CD4-positive, alpha-beta T cell treated with Interleukin-15 for 1 hour (primary cell): ENCODE data around the gene SORCS2.

Experiments
- DNase-seq: peaks from one replicate; pipeline ENCODE4 v3.0.0-alpha.2; 2020

Gene SORCS2

DNA sequence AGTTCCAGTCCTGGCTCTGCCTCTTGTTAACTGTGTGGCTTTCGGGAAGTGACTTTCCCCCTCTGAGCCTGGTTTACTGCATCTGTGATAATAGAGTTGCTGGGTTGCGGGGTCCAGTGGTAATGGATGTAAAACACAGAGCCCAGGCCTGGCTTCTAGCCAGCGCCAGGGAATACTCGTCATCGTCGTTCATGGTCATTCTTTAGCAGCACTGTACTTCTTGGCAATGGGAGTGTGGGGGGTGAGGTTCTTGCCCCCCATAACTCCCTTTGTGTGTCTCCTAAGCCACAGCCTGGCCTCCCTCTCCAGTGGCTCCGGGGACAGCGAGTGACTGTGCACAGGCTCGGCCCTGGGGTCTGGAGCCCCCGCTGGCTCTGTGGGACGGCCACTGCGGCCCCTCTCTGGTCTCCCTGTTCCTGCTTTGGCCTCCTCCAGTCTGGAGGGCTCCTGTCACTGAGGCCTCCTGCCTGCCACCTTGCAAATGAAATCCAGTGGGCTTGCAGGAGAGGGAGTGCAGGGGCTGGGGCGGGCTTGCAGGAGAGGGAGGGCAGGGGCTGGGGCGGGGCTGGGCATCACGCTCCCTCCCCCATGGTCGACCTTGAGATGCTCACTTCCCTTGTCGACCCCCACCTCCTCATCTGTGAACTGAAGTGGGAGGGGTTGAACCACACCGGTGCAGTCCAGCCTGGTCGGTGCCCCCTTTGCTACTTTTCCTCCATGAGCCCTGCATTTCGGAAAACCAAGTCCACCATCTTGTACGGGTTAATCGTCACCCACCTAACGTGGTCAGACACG lies 229.2 kb downstream of the SORCS2 start:
- no peak for DNase-seq

DNA sequence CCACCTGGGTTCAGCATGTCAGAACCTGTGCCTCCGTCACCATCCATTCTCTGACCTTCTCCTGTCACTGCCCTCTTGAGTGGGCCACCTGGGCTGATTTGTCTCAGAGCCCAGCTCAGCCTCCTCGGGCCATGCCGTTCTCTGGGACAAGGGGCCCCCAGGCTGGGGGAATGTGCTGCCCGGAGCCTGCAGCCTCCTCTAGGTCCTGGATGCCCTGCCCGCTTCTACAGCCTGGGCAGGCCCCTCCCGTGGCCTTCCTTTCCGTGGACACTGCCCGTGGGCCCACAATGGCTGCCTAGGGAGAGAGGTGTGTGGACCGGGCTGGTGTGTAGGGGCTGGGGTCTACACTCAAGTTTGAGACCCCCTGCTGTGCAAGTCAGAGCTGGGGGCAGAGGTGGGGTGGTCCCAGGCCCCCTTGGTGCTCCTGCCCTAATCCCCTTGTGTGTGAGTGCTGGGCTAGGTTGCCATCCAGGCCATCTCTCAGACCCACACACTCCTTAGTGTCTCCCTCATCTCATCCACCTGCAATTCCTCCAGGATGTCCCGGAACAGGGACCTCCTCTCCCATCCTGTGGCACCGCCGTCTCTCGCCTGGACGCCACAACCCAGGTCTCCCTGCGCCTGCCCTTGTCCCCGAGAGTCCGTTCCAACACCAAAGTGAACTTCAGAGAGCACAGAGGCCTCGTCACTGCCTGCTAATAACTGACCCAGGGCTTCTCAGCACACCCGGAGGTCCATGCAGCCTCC lies 230.0 kb downstream of the SORCS2 start:
- DNase-seq: no peak

DNA sequence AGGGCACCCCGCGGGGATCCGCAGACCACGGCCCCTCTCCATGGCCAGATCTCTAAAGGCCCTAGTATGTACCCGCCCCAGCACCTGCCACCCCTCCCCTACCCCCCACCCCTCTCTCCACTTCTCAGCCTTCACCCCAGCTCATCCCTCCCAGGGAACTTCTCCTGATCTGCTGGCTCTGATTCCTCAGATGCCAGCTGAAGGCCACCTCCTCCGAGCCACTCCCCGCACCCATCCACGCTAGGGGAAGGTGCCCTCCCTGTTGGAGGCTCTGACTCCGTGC lies 230.5 kb downstream of the SORCS2 start:
- no peak for DNase-seq

DNA sequence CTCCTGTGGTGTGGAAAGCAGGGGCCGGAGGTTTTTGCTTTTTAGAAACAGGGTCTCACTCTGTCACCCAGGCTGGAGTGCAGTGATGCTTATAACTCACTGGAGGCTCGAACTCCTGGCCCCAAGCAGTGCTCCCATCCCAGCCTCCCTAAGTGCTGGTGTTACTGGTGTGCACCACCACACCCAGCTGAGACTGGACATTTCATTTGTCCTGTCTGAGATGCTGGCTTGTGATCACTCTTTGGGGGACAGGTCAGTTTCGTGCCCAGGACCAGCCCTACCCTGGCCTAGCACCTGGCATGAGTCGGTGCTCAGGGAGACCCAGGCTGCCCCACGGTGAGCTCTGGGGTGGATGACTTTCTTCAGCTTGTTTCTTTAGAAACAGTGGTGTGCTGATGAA lies 231.1 kb downstream of the SORCS2 start:
- DNase-seq: no peak

DNA sequence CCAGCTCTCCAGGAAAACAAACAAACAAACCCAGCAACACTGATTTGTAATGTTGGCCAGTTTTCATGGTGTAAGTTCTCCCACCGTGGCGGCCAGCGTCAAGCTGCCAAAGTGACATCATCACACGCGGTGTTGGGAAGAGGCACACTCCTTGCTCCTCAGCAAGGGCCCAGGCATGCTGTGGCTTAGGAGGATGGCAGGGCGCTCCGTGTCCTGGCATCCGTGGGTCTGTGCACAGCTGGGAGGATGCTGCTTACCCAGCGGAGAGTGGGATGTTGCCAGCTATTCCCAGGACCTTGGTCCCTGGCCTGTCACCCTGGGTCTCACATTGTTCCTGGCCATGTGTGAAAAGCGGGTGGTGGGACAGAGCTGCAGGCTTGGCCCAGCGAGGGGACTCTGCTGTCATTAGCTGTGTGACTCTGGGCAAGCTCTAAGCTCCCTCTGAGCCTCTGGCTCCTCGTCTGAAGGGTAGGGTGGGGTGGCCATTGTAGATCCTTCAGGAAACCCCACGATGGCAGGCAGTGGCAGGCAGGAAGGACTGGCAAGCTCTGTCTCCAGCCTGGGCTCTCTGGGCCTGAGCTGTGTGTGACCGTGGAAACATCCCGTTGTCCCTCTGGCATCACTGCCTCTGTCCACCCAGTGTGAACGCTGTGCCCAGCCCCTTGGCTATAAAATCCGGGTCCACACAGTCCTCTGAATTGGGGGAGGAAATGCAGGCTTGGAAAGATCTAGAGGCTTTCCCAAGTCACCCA lies 231.6 kb downstream of the SORCS2 start:
- DNase-seq: no peak

DNA sequence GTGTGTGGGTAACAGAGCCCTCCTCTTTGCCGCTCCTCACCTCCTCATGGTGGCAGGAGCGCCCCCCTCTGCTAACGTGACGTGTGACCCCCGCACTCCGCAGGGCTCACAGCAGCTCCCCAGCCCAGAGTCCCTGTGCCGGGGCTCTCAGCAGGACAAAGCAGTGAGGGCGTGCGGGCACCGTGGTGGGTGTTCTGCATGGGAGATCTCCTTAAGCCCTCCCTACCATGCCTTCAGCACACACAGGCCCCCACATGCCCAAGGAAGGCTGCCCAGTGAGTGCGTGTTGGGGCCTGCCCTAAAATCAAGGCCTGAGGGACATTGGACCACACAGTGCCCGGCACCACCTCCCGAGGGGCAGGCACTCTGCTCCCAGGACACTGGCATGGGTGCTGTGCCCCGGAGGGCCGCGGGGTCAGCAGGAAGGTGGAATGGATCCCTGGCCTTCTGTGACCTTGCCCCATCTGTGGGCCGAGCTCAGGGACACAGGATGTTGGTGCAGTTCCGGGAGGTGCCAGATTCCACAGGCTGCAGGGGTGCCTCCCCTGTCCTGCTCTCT lies 232.3 kb downstream of the SORCS2 start:
- DNase-seq: no peak

DNA sequence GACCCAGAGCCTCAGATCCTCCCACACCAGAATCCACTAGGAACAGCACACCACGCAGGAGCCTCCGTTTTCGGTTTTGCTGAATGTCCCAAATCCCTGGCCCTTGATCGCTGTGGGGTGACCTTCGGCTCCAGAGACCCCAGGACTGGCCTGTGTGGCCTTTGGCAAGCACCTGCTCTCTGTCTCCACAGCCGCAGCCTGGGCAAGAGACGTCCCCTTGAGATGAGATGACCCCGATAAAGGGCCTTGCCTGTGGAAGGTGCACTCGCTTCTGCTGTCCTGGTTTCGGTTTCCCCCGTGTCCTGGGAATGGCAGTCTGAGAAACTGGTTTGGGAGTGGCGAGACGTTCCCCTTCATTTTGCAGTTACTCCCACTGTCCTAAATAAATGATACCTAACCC lies 232.8 kb downstream of the SORCS2 start:
- no peak for DNase-seq

DNA sequence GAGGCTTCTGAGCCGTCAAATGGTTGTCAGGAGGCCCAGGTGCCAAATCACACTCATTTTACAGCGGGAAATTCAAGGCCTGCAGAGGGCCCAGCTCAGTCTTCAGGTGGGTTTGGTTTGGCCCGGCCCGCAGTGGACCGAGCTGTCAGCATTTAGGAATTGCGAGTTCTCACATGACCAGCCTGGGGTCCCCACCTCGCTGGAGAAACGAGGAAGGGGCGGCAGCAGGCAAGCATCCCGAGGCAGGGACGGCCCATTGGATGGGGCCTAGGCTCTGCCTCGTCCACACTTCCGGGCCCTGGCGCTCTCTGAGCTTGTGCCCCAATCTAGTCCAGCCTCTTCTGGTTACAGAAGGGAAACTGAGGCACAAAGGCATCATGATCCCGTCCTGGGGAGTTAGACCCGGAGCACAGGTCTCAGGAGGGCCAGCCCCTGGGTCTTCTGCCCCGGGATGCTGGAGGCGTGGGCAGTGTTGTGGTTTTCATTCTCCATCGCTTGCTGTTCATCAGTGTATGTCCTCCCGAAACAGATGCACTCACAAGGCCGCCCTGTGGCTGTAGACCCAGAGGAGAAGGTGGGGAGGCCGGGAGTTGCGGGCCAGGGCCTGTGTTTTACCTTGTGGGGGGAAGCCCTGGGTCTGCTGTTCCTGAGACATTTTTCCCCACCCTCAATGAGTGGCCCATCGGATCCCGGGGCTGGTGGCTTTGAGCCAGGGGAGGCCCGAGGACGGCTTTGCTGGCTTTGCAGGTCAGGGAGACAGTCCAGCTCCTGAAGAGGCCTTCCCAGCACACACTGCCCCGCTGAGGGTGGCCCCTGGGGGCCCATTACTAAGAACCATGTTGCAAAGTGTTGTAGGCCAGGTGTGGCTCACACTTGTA lies 233.5 kb downstream of the SORCS2 start:
- DNase-seq: no peak

DNA sequence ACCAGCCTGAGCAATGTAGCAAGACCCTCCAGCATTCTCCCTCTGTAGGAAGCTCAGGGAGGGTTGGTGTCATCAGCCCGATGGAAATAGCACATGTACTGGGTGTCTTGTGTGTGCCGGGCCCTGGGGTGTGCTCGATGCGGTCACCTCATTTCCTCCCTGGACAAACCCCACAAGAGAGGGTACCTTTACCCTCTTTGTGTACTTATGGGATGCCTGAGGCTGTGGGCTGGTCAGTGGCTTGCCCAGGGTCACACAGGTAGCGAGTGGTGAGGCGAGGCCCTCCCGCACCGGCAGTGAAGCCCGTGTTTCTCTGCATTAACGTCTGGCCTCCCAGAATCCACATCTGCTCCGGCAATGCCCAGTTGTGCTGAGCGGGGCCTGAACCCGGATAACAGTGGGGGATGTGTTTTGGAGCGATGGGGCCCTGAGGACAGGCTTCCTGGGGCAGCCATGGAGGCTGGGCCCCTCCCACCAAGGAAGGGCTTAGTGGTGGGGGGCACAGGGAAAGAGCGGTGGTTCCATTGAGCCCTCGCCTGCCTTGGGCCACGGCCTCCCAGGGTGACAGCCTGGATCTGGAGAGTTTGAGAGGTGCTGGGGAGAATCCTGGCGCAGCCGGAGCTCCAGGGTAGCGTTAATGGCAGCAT lies 234.3 kb downstream of the SORCS2 start:
- DNase-seq: no peak

DNA sequence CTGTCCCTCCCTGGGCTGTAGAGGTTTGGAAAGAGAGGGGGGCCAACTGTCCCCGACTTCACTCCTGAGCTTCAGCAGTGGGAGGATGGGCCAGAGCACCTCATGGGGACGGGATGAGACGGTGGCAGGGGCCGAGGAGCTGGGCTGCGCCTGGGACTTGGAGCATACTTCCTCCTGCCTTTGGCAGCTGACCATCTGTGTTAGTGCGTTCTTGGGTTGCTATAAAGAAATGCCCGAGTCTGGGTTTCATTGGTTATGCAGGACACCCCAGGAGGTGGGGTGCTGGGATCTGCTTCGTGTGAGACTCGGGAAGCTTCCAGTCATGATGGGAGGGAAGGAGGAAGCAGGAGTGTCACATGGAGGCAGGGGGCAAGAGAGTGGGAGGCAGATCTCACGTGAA lies 235.0 kb downstream of the SORCS2 start:
- no peak for DNase-seq

DNA sequence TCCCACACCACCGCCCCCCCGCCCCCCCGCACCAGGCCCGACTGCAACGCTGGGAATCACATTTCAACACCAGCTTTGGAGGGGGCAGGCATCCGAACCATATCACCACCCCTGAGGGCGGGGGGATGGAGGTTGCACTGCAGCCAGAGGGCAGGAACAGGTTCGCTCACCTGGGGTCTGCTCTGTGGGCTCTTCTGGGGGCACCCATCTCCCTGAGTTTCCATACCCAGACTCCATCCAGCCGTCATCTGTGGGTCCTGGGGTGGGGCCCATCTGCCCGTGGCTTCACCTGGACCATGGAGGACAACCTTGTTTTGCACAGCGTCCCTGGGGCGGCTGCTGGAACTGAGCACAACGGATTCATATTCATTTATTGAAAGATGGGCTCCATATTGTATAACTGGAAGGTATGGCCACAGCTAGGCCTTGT lies 235.5 kb downstream of the SORCS2 start:
- no peak for DNase-seq

DNA sequence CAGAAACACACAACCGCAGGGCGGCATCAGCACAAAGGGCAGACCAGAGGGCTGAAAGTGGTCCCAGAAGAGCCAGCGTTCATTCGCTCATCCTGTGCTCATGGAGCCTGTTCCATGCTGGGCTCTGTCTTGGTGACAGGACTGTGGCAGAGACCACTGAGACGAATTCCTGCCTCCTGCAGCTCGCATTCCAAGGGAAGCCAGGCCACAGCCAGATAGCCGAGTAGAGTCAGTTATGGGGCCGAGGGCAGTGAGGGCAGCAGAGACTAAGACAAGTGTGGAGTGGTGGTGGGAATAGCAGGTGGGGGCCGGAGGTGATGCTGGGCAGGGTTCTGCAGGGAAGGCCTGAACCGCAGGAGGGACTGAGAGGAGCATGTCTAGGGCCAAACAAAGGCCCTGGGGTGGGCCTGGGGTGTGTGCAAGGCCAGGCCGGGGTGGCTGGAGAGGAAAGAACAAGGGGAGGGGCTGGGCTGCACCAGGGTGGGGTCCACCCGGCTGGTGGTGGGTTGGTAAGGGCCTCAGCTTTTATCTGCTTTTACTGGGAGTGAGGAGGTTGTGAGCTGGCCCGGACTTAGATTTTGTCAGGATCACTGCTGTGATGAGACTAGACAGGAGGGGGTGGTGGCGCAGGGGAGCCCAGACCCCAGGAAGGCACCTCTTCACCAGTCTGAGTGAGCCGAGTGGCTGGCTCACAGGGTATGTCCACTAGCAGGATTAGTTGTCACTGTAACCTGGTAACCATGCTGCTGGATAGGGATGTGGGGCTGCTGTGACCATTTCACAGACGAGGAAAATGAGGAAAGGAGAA lies 236.1 kb downstream of the SORCS2 start:
- no peak for DNase-seq

DNA sequence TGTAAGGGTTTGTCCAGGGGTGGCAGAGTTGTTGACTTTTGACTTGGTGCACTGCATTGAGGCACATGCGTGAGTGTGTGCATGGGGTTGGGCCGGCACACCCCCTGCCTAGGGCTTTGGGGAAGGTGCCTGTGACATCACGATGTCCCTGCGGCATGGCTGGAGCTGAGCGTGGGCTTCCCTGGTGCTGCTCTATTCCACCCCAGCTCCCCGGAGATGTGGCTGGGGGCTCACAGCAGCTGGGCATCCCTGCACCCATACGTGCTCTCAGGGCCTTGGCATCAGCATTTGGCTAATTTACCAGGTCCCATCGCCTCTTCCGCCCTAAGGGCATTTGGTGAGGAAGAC lies 236.7 kb downstream of the SORCS2 start:
- no peak for DNase-seq

DNA sequence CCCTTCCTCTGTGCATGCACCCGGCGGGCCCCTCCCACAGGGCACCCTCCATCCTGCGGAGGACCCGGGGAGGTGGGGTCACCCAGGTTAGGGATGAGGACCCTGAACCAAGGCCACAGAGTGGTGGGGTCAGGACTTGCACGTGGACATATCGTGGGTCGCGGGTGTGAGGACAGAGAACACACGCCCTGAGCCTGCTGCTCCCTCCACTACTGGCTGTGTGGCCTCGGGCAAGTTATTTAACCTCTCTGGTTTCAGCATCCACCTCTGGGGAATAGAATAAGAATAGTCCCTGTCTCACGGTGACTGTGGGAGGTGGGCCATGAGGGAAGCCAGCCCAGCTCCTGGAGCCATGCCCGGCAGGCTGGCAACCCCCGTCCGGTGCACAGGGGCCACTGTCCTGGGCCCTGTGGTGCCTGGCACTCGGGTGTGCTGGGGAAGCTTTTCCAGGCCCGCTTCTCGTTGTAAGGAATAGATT lies 237.3 kb downstream of the SORCS2 start:
- DNase-seq: no peak

DNA sequence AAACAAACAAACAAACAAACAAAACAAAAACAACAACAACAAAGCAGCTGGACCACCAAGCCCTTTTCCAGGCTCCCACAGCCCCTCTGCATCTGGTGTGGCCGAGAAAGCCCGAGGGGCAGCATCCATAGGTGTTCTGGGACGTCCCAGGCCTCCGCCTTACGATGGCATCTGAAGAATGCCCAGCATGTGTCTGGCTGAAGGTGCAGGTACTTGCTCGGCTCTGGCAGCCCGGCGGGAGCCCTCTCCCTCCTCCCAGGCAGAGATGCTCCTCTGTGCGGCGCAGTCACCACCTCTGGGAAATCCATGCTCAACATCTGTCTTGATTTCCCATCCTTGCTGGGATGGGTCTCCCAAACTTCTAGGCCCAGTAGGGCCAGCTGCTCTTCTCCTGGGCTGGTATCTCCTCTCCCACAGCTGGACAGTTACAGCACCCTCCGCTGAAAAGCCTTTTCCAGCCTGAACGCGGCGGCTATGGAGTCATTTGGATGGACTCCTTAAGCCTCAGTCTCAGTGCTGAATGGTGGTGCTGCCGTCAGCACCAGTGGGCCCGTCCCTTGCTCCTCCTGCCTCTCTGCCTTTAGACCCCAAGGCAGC lies 238.1 kb downstream of the SORCS2 start:
- DNase-seq: no peak

DNA sequence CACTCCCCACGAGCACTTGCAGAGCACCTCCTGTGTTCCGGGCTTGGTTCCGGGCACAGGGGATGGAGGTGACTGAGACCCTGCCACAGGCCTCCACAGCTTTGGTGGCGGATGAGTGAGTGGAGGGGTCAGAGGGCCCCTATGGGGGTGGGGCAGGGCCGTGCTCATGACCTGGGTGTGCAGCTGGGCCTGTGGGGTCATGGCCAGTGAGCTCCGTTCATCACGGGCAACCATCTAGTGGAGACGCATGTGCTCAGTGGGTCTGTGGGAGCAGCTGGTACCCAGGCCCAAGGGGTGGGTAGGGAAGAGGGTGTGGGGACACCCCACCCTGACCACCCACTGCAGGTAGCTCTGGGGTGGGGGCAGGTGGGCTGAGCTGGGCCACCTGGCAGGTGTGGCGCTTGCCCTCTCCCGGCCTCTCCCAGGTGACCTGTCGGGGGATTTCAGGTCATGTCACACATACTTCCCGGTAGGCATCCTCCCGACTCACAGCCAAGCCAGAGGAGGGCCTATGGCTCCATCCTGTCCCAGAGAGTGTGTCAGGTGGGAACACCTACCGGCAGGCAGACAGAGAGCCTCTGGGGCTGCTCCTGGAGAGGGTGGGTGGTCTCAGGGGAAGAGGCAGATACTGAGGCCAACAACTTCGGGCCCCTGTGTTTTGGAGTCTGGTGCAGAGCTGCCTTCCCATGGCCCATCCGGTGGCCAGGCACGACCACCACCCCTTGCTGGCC lies 238.8 kb downstream of the SORCS2 start:
- no peak for DNase-seq

DNA sequence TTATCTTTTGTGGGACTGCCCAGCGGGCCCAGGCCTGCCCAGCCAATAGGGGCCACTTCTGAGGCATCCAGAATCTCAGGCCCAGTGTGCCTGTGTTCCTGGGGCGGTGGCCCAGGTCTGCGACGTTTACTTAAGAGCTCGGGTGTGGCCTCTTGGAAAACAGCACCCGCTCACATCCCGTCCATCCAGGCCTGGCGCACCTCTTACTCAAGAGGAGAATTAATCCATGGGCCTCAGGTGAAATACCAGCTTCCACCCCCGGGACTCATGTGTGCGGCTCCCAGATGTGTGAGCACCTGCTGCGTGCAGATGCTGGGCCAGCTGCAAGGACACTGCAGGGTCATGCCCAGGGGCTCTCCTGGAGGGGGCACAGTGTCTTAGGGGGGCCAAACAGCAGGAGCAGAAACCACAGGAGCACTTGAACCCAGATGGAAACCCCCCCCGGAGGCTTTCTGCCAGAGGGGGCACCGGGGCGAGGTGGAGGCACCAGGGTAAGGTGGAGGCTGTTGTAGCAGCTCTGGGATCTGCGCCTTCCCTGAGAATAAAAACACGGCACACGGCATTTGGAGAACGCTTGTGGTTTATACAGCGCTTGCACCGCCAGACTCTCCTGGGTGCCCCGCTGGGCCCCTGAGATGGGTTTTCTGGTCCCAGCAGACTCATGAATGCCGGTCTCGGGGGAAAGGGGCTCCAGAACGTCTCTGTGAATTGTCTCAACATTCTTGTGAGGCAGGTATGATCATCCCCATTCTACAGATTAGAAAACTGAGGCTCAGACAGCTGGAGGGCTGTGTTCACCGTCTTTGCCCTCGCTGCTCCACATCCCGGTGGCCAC lies 239.6 kb downstream of the SORCS2 start:
- DNase-seq: no peak

DNA sequence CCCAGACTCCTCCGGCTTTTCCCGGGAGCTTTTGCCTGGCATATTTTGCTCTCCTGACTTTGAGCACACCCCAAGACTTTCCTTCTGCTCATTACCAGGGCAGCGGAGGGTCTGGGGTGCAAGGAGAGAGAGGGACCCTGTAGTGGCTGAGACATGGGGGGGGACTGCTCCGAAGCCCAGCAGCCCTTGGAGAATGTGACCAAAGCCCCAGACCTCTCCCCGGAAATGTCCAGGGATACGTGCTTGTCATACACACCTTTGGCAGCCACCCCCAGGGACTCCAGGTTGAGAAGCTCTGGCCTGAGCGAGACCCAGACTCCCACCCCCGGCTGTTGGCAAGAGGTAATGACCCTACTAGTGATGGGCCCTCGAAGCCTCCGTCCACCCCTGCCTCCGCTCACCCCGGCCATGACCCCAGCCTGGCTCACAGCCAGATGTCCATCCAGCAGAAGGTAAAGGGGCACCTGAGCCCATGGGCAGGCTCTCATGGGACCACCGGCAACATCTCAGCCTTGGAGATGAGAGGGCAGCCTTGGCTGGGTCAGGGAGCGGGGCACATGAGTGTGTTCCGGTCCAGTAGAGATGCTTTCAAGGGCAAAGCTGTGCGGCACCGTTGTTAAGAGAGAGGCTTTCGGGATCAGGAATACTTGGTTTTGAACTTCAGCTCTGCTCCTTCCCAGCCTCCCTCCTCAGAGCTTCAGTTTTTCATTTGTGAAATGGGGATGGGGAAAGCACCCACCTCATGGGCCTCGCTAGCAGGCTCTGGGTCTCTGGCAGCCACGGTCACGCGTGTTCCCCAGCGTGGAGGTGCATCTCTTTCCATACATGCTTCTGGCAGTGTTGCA lies 240.4 kb downstream of the SORCS2 start:
- DNase-seq: no peak
